Measurements from ENCODE around the gene TGIF2.
"Not testable (repeated sequence)": the region's sequence is repeated elsewhere in the genome, so short reads cannot be mapped to it uniquely, and the experiment has no call there.

Gene TGIF2

GRCh38 chr20:36579996-36580545 lies 6.7 kb downstream of the TGIF2 start:
- DNase-seq: no peak

- DNase-seq: no peak
Measured at GRCh38 chr20:36582322-36582721, 8.9 kb downstream of the TGIF2 start.

GRCh38 chr20:36582821-36583220 lies 9.4 kb downstream of the TGIF2 start:
- no peak for DNase-seq

- DNase-seq: no peak
Measured at GRCh38 chr20:36584018-36584481, 10.7 kb downstream of the TGIF2 start.

- no peak for DNase-seq
Measured at GRCh38 chr20:36585410-36586125, 12.2 kb downstream of the TGIF2 start.

- DNase-seq: no peak
Measured at GRCh38 chr20:36587388-36588070, 14.1 kb downstream of the TGIF2 start.

DNA sequence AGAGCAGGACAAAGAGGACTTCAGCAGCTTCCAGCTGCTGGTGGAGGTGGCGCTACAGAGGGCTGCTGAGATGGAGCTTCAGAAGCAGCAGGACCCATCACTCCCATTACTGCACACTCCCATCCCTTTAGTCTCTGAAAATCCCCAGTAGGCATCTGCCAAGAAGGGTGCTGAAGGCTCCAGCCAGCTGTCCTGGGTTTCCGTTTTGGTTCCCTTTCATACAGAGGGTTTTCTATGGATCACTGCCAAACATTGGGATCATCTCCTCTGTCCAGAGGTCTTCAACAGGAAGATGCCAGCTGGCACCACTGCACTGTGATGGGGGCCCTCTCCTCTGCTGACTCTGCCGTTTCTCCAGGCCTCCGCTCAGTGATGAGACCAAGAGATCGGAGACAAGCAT lies 17.9 kb downstream of the TGIF2 start:
- no peak for DNase-seq

DNA sequence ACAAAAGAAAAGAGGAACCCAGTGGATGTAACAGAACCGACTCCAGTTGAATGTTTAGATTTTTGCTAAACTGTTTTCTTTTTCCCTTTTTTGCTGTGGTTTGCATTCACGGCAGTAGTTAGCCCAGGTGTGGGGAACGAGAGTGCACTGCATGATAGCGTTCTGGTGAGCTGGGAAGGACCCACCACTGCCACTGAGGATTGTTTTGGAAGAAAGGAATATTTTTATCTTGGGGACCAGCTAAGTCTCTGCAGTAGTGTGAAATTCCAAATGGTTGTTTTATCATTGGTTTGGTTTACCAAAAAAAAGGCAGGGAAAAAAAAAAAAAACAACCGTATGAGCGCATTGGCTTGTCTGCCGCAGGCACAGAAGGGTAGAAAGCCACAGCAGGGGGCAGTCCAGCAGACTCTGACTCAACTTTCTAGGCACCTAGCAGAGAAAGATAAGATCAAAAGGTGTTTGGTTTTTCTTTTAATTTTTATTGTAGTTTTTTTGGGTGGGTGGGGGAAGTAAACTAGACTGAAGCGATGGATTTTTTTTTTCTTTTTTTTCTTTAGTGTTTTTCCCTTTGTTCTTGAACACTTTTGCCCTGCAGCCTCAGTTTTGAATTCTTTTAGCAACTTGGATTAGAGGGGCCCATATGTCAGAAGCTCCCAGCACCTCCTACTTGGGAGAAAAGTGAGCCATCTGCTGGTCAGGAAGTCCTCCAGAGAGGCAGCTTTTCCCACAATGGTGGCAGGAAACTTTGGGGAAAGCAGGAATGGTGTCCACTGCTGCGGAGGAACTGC lies 18.7 kb downstream of the TGIF2 start:
- peak in 1 of 4 experiments; percentile 33 for DNase-seq

DNA sequence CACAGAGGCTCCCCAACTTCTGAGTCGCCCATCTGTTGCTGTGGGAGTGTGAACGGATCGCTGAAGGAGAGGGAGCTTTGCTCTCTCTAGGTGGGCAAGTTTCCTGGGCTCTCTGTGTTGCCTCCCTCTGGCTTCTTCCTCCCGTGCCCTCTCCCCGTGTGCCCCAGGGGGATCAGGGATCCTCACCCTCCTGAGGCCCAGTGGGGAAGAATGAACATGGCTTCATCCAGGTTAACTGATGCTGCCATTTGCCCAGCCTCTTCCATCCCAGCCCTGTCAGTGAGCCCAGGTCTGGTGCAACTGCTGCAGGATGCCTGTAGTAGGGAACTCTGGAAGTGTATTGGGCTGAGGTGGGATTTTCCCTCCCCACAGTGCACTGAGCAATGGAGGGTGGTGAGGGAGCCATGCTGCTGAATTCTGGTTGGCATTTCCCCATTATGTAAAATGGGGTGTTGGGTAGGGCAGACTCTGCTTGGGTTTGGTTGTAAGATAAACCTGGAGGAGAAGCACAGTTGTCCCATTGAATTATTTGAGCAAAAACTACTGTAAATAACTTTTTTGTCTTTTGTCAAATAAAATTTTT lies 20.0 kb downstream of the TGIF2 start:
- DNase-seq: peak in 1 of 4 experiments; percentile 11

- DNase-seq: peak; percentile 36 to 70 (median 60)
Measured at GRCh38 chr20:36599912-36600345, 26.5 kb downstream of the TGIF2 start.

GRCh38 chr20:36601540-36601939 lies 28.1 kb downstream of the TGIF2 start:
- DNase-seq: peak; percentile 27 to 59 (median 54)

DNA sequence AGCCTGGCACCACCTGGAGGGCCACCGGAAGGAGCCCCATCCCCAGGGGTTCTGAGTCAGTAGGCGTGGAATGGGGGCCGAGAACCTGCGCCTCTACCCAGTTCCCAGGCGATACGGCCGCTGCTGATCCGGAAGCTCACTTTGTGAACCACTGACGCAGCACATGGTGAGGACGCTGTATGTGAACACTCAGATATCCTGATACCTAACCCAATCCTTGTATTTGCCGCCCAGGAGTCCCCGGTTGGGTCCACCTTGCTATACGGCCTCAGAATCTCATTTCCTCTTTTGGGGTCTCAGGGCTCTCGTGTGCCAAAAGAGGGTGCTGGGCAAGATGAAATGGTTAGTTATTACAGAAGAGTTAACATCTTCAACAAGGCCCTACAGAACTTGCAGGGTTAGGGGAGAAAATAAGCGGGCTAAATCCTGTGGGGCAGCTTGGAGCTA lies 31.6 kb downstream of the TGIF2 start:
- DNase-seq: peak; percentile 46 to 67 (median 60)

DNA sequence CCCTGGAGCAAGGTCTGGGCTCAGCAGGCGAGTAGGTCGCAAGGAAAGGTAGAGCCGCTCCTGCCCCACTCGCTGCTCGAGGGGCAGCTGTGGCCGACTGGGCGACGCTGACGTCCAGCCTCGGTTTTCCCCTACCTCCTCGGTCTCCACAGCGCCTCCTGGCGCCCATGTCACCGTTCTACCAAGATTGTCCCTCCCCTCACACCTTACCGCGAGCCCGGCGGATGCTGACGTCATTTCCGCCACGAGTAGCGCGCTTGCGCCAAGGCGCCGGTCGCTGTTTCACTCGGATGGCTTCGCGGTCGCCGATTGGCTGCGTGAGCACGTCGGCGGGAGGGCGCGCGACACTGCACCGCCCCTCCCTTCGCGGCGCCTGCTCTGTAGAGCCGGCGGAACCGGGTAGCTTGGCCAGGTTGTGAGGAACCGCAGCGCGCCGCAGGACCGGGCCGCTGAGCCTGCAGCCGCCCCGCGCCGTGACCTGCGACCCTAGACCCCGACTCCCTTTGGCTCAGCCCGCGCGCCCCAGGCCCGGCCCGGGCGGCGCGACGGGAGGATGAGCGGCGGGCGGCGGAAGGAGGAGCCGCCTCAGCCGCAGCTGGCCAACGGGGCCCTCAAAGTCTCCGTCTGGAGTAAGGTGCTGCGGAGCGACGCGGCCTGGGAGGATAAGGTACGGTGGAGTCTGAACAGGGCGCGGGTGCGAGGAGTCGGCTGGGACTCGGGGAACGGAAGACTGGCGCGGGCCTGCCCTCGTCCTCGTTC lies 32.2 kb downstream of the TGIF2 start, which contains the start of gene RAB5IF:
Gene RAB5IF, plus strand, starts transcription at position 381 of the 759 bp plus-strand sequence. Its CDS starts 173 bp downstream, at position 554.
- DNase-seq: peak; percentile 99 to 100 (median 100)

DNA sequence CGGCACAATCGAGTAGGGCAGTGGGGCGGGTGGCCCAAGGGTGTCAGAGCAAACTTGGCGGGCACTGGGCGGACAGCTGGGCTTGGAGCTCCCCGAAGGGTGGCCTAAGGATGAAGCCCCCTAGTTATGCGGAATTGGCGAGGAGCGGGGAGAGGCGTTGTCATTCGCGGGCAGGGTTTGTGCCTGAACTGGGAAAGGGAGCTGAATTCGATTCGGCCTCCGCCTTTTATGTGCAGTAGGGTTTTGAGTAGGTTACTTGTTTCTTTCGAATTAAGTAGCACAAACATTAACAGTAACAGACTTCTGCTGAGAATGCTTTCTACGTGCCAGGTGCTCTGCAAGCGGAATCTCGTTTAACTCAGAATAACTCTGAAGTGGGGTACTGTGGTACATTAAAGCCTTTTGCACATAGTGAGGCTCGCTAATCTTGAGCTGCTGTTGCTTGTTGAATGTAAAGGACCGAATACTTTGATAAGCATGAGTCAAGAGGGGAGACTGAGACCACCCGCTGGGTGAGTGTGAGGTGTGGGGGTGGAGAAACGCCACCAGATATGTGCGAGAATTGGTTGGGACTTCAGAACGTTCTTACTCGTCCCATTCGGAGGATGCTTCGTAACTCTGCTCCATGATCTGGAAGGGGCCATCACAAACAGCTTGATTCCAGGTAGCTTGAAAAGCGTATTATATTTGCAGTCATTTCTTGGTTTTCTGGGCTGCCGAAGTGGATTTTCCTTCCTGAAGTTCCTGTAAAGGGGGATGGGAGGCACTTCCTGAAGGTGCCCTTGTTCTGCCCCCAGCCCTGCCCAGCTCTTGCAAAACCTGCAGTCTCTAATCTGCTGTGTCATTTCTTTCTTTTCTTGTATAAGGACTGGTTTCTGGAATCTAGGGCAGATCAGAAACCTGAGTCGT lies 33.0 kb downstream of the TGIF2 start:
- DNase-seq: peak; percentile 66 to 86 (median 84)

DNA sequence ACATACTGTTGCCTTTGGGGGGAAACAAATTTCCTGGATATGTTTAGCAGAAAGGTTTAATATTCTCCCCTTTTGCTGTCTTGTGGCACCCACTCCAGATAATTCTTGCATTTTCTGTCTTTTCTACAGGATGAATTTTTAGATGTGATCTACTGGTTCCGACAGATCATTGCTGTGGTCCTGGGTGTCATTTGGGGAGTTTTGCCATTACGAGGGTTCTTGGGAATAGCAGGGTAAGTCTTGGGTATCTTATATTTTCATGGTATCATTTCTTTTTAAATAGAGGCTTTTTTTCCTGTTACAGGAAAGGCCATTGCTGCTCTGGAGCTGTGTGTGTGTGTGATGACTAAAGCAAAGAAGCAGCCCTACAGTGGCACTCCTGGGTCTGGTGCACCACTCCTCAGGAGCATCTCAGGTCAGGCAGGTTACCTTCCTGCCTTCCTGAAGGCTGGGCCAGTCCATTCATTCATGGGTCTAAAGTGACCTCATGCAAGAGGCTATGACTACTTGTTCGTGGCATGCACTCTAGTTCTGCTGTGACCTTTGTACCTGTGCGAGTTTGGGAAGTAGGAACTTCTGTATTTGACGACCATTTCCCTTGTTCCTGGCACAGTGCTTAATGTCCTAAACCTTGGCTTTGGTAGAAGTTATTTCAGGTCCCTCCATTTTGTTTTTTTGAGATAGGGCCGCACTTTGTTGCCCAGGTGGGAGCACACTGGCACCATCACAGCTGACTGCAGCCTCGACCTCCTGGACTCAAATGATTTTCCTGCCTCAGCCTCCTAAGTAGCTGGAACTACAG lies 34.4 kb downstream of the TGIF2 start:
- DNase-seq: peak in 3 of 4 experiments; percentile 22 to 46 (median 33)

- DNase-seq: not testable (repeated sequence)
Measured at GRCh38 chr20:36608388-36608728, 35.0 kb downstream of the TGIF2 start.

GRCh38 chr20:36611625-36612024 lies 38.2 kb downstream of the TGIF2 start:
- no peak for DNase-seq

DNA sequence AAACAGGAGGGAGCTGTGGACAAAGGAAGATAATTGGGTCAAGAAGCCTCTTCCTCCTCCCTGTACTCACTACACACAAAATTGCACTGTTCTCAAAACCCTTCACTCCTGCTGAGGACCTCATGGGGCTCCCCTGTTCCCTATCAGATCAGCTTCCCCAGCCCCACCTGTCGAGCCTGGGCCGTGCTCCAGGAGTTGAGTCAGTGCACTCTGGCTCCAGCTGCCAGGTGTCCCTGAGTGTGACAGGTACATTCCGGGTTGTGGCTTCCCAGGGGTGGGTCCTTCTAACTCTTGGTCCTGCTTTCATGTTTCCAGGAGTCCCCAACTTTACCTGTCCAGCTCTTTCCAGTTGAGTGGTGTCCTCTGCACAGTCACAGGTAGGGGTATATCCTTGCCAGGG lies 40.6 kb downstream of the TGIF2 start:
- DNase-seq: no peak

- no peak for DNase-seq
Measured at GRCh38 chr20:36614781-36615557, 41.6 kb downstream of the TGIF2 start.
